K562 (cell line): Measurements from ENCODE around the gene AIG1. TPM values are rescaled to one million over a fixed set of nuclear protein-coding genes. Genes with fewer than 3 reads are reported as not detected.

Source experiments
- MAZ ChIP-seq, 2 experiments: fragments of 450-650 bp in 1 of 2; sonication (generic) in 1 of 2; formaldehyde crosslinking; IDR thresholded peaks in 1 of 2; conservative IDR thresholded peaks in 1 of 2; 2 replicates each; pipeline versions ENCODE4 v1.4.0 to v1.5.0; 2020; ENCODE audit warnings: mild to moderate bottlenecking in 1 of 2, missing genetic modification reagents in 1 of 2
- NCOR1 ChIP-seq: fragments of 450-650 bp; IDR thresholded peaks from 2 replicates; pipeline ENCODE4 v1.6.1; 2016; ENCODE audit warnings: mild to moderate bottlenecking, moderate library complexity
- SMARCA4 ChIP-seq: fragments of 450-650 bp; IDR thresholded peaks from 2 replicates; pipeline ENCODE4 v1.6.1; 2016
- SMARCC2 ChIP-seq: fragments of 450-650 bp; IDR thresholded peaks from 2 replicates; pipeline ENCODE4 v1.6.1; 2017; ENCODE audit warnings: antibody characterized with exemption, moderate library complexity, mild to moderate bottlenecking, low read depth
- TOE1 ChIP-seq, 2 experiments: fragments of 450-650 bp in 1 of 2; sonication (generic) in 1 of 2; formaldehyde crosslinking in 1 of 2; IDR thresholded peaks; 2 replicates each; pipeline versions ENCODE4 v1.7.1 to v1.8.0; 2016 to 2022; ENCODE audit warnings: borderline replicate concordance in 2 of 2, mild to moderate bottlenecking in 2 of 2, antibody characterized with exemption in 1 of 2, inconsistent platforms in 1 of 2, low read depth in 1 of 2, missing genetic modification reagents in 1 of 2, moderate library complexity in 1 of 2
- TRIM28 ChIP-seq: fragments of 450-650 bp; IDR thresholded peaks from 2 replicates; pipeline ENCODE4 v1.6.1; 2017
- U2AF1 ChIP-seq: fragments of 200-400 bp; formaldehyde crosslinking; optimal IDR thresholded peaks from 2 replicates; pipeline ENCODE3; 2017; ENCODE audit warnings: mild to moderate bottlenecking, low read depth, low read length, moderate library complexity
- ZKSCAN1 ChIP-seq: fragments of 150-350 bp; IDR thresholded peaks from 2 replicates; pipeline ENCODE4 v1.6.1; 2016; ENCODE audit warnings: low read depth, low read length
- ZNF124 ChIP-seq: sonication (generic); formaldehyde crosslinking; IDR thresholded peaks from 2 replicates; pipeline ENCODE4 v1.8.1; 2022; ENCODE audit warnings: missing genetic modification reagents
- ZNF263 ChIP-seq: sonication (generic); formaldehyde crosslinking; IDR thresholded peaks from 2 replicates; pipeline ENCODE4 v1.8.0; 2022; ENCODE audit warnings: mild to moderate bottlenecking, missing genetic modification reagents, borderline replicate concordance
- ZNF316 ChIP-seq: fragments of 450-650 bp; IDR thresholded peaks from 2 replicates; pipeline ENCODE4 v1.6.1; 2016
- ZNF551 ChIP-seq: fragments of 250-450 bp; sonication (Bioruptor Pico); IDR thresholded peaks from 2 replicates; pipeline ENCODE4 v1.5.0; 2021; ENCODE audit warnings: mild to moderate bottlenecking, moderate library complexity
- polyA plus RNA-seq, 8 experiments: library from polyadenylated mRNA; depleted of rRNA in 4 of 8; stranded (reverse) in 5 of 8; unstranded in 3 of 8; fragments of >200 nt; fragmentation: Nextera tagmentation in 2 of 8; fragmentation: Illumina TruSeq in 1 of 8; extraction: Ambion mirVana in 2 of 8; extraction: Trizol in 1 of 8; gene quantifications; 2 replicates each; pipeline versions ENCODE4 v1.2.1 to v1.2.3, GENCODE V29; 2011 to 2014; ENCODE audit warnings: inconsistent platforms in 1 of 8, missing spikeins in 1 of 8
- total RNA-seq, 7 experiments: library from RNA; depleted of rRNA in 6 of 7; stranded (reverse); fragments of >200 nt in 6 of 7; fragmentation: Illumina TruSeq in 2 of 7; extraction: Trizol in 2 of 7; gene quantifications; 2 replicates each; pipeline versions ENCODE4 v1.2.1 to v1.2.3, GENCODE V29; 2011 to 2021; ENCODE audit warnings: low replicate concordance in 1 of 7
- TF ChIP-seq, protein P1 (sequence below): sonication (generic); IDR thresholded peaks from 2 replicates; pipeline ENCODE4 v1.6.1; 2016
- TF ChIP-seq, protein P2 (sequence below), 2 experiments: fragments of 150-350 bp in 1 of 2; IDR thresholded peaks; 2 replicates each; pipeline ENCODE4 v1.6.1; 2012 to 2016; ENCODE audit warnings: low read depth in 2 of 2, low read length in 2 of 2, mild to moderate bottlenecking in 1 of 2, moderate library complexity in 1 of 2
- TF ChIP-seq, protein P3 (sequence below), 2 experiments: IDR thresholded peaks; 2 replicates each; pipeline ENCODE4 v1.6.1; 2012; ENCODE audit warnings: improper control_type of control experiment in 2 of 2, low read depth in 2 of 2, low read length in 2 of 2, borderline replicate concordance in 1 of 2
- TF ChIP-seq, protein P4 (sequence below): fragments of 450-650 bp; IDR thresholded peaks from 2 replicates; pipeline ENCODE4 v1.6.1; 2014; ENCODE audit warnings: low read depth, mild to moderate bottlenecking, moderate library complexity, borderline replicate concordance
- TF ChIP-seq, protein P5 (sequence below): fragments of 200-800 bp; sonication (Bioruptor generic); IDR thresholded peaks from 2 replicates; pipeline ENCODE4 v1.6.1; 2017; ENCODE audit warnings: missing genetic modification characterization, missing compliant biosample characterization

The AIG1 gene
- total and polyA plus RNA-seq, 9 of the 15 experiments (the other 6 are each of a cell fraction or from before 2014, with no cell fraction given) = 74.8 to 333 (median 127) TPM

DNA sequence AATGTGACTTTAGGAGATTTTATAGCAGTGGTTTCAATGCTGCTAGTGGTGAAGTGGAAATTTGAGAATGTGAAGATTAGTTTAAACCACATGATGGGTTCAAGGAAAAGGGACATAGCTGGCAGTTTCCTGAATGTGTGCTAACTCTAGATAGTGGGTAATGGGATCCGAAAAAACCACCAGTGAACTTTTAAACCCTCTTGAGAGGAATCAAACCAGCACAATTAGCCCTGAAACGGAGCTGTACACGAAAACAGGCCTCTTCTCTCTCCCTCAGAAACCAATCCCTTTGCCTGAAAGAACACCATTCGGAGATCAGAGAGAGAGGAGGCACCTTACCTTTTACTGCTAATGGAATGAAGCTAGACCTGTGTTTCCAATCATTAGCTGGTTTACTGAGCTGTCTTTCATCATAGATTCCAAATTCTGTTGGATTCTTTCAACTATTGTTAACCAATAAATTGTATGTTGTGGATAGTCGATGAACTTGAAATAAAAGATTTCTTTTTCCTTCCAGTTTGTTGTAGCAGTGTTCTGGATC lies 103.9 kb downstream of the AIG1 start (continued):
- 0 out of 4 replicates have a peak, but pooled peaks have one; percentile 15 to 32 for TF ChIP-seq MAZ (CRISPR knock-in tag; conservative IDR thresholded peaks at IDR 0.05 in 1 of 2, IDR thresholded peaks at IDR 0.05 in 1 of 2)
- TF ChIP-seq TOE1 (IDR thresholded peaks at IDR 0.05; ENCODE audit: borderline replicate concordance) = peak; percentile 44; the same call in 1 of the 2 replicates
- TF ChIP-seq TOE1 (CRISPR knock-in tag; IDR thresholded peaks at IDR 0.05; ENCODE audit: borderline replicate concordance, low read depth) = no peak
- TF ChIP-seq TRIM28 = no peak
- peak; percentile 94 for TF ChIP-seq SMARCA4
- TF ChIP-seq, protein P1, sequence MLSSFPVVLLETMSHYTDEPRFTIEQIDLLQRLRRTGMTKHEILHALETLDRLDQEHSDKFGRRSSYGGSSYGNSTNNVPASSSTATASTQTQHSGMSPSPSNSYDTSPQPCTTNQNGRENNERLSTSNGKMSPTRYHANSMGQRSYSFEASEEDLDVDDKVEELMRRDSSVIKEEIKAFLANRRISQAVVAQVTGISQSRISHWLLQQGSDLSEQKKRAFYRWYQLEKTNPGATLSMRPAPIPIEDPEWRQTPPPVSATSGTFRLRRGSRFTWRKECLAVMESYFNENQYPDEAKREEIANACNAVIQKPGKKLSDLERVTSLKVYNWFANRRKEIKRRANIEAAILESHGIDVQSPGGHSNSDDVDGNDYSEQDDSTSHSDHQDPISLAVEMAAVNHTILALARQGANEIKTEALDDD = peak; percentile 90
- TF ChIP-seq NCOR1 = peak; percentile 90
- peak; percentile 48 for TF ChIP-seq U2AF1
- peak; percentile 77; the same call in 1 of the 2 replicates for TF ChIP-seq ZKSCAN1
- peak; percentile 50; the same call in 1 of the 2 replicates for TF ChIP-seq ZNF316
- TF ChIP-seq SMARCC2 = 0 out of 2 replicates have a peak, but pooled peaks have one; percentile 61
- peak; percentile 28; the same call in 1 of the 2 replicates for TF ChIP-seq ZNF263 (CRISPR knock-in tag)
- TF ChIP-seq, protein P2, sequence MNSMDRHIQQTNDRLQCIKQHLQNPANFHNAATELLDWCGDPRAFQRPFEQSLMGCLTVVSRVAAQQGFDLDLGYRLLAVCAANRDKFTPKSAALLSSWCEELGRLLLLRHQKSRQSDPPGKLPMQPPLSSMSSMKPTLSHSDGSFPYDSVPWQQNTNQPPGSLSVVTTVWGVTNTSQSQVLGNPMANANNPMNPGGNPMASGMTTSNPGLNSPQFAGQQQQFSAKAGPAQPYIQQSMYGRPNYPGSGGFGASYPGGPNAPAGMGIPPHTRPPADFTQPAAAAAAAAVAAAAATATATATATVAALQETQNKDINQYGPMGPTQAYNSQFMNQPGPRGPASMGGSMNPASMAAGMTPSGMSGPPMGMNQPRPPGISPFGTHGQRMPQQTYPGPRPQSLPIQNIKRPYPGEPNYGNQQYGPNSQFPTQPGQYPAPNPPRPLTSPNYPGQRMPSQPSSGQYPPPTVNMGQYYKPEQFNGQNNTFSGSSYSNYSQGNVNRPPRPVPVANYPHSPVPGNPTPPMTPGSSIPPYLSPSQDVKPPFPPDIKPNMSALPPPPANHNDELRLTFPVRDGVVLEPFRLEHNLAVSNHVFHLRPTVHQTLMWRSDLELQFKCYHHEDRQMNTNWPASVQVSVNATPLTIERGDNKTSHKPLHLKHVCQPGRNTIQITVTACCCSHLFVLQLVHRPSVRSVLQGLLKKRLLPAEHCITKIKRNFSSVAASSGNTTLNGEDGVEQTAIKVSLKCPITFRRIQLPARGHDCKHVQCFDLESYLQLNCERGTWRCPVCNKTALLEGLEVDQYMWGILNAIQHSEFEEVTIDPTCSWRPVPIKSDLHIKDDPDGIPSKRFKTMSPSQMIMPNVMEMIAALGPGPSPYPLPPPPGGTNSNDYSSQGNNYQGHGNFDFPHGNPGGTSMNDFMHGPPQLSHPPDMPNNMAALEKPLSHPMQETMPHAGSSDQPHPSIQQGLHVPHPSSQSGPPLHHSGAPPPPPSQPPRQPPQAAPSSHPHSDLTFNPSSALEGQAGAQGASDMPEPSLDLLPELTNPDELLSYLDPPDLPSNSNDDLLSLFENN (IDR thresholded peaks at IDR 0.05; ENCODE audit: low read depth in 2 of 2, low read length in 2 of 2) = no peak
- TF ChIP-seq, protein P3, sequence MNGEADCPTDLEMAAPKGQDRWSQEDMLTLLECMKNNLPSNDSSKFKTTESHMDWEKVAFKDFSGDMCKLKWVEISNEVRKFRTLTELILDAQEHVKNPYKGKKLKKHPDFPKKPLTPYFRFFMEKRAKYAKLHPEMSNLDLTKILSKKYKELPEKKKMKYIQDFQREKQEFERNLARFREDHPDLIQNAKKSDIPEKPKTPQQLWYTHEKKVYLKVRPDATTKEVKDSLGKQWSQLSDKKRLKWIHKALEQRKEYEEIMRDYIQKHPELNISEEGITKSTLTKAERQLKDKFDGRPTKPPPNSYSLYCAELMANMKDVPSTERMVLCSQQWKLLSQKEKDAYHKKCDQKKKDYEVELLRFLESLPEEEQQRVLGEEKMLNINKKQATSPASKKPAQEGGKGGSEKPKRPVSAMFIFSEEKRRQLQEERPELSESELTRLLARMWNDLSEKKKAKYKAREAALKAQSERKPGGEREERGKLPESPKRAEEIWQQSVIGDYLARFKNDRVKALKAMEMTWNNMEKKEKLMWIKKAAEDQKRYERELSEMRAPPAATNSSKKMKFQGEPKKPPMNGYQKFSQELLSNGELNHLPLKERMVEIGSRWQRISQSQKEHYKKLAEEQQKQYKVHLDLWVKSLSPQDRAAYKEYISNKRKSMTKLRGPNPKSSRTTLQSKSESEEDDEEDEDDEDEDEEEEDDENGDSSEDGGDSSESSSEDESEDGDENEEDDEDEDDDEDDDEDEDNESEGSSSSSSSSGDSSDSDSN (IDR thresholded peaks at IDR 0.05; ENCODE audit: borderline replicate concordance in 1 of 2, low read depth in 2 of 2, low read length in 2 of 2) = peak in 1 of 2 experiments; percentile 80; a peak in 1 of 4 replicates
- TF ChIP-seq ZNF124 (CRISPR knock-in tag) = no peak
- TF ChIP-seq, protein P4, sequence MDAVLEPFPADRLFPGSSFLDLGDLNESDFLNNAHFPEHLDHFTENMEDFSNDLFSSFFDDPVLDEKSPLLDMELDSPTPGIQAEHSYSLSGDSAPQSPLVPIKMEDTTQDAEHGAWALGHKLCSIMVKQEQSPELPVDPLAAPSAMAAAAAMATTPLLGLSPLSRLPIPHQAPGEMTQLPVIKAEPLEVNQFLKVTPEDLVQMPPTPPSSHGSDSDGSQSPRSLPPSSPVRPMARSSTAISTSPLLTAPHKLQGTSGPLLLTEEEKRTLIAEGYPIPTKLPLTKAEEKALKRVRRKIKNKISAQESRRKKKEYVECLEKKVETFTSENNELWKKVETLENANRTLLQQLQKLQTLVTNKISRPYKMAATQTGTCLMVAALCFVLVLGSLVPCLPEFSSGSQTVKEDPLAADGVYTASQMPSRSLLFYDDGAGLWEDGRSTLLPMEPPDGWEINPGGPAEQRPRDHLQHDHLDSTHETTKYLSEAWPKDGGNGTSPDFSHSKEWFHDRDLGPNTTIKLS = no peak; the same call in 1 of the 2 replicates
- TF ChIP-seq, protein P5, sequence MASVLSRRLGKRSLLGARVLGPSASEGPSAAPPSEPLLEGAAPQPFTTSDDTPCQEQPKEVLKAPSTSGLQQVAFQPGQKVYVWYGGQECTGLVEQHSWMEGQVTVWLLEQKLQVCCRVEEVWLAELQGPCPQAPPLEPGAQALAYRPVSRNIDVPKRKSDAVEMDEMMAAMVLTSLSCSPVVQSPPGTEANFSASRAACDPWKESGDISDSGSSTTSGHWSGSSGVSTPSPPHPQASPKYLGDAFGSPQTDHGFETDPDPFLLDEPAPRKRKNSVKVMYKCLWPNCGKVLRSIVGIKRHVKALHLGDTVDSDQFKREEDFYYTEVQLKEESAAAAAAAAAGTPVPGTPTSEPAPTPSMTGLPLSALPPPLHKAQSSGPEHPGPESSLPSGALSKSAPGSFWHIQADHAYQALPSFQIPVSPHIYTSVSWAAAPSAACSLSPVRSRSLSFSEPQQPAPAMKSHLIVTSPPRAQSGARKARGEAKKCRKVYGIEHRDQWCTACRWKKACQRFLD = 0 out of 2 replicates have a peak, but pooled peaks have one; percentile 33
- TF ChIP-seq ZNF551 (CRISPR knock-in tag) = no peak
